Putamen (tissue), 1 donor: ENCODE data around the gene TBC1D9.
"Not testable (repeated sequence)": the region's sequence is repeated elsewhere in the genome, so short reads cannot be mapped to it uniquely, and the experiment has no call there.

Experiments used
- DNase-seq: peaks from one replicate; pipeline ENCODE4 v3.0.0-alpha.2; 2016; ENCODE audit warnings: low spot score

TBC1D9 gene

DNA sequence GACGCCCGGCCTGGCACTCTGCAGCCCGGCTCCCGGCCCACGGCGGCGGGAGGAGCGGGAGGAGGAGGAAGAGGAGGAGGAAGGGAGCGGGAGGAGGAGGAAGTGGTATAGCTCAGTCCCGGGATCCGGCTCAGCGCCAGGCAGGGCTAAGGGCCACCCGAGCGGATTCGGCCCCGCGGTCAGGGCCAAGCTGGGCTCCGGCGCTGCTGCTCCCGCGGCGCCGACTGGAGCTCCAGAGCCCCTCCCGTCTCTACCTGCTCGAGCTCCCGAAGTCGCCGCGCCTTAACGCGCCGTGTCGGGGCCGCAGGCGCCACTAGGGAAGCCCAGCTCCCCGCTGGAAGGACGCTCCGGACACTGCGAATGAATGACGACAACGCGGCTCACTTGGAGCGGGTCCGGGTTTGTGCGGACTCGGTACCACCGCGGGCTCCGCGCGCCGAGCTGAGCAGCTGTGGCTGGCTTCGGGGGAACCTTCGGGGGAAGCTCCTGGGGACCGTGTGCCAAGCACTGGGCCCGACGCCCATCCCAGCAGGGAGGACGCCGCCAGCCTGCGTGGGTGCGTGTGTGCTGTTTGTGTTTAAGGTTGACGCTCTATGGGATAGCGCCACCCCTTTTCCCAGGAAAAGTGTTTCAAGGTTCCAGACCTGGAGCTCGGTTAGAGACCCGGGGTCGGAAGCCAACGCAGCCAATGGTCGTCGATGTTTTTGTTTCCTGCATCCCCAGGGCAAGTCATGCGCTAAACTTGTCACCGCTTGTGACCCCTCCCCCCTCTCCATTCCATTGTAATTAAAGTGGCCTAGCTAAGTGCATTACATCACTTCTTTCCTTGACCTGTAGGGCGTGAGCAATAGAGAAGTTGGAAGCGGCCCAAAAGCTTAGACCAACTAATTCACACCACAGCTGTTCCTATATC lies at the start of gene TBC1D9:
TSS of gene TBC1D9 (minus strand) at position 67 of the 913 bp plus-strand sequence. CDS start 340 bp downstream, outside the sequence.
- DNase-seq = peak; percentile 39

DNA sequence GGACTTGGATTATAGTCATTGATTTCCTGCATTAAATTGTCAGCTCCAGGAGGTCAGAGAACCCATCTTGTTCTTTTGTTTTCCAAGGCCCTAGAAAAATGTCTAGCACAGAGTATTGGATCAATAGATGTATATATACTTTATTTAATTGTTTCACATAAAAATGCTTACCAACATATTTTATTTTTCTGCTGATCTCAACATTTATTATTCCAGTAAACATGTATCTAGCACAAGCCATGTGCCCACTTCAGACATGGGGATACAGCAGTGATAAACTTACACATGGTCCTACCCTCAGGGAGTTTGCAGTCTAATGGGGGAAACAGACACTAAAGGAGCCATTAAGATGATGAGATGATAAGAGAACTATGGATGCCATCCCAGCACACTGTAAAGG lies 49.1 kb upstream of the TBC1D9 start:
- DNase-seq = no peak

- DNase-seq = no peak
Observed at GRCh38 chr4:140802591-140802990, 46.4 kb upstream of the TBC1D9 start.

GRCh38 chr4:140800666-140801065 lies 44.5 kb upstream of the TBC1D9 start:
- DNase-seq = no peak

- DNase-seq = no peak
Observed at GRCh38 chr4:140799686-140800225, 43.6 kb upstream of the TBC1D9 start.

GRCh38 chr4:140793291-140793690 lies 37.1 kb upstream of the TBC1D9 start:
- no peak for DNase-seq

GRCh38 chr4:140790765-140791164 lies 34.6 kb upstream of the TBC1D9 start:
- DNase-seq = peak; percentile 54

DNA sequence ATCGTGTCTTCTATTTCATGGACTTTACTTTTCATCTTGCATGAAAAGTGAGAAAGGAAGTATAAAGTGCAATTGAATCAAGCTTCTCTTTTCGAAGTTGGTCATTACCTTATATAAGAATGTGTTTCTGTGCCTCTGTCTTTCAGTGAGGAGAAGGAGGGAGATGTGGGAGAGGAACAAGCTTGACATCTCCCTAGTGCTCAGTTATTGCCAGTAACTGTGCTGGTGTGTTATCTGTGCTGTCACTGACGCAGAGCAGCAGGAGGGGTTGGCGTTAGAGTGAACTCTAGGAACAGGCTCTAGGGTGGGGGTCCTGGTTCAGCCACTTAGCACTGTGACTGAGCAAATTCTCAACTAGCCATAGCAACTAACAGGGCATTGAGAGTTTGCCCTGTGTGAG lies 34.0 kb upstream of the TBC1D9 start:
- no peak for DNase-seq

DNA sequence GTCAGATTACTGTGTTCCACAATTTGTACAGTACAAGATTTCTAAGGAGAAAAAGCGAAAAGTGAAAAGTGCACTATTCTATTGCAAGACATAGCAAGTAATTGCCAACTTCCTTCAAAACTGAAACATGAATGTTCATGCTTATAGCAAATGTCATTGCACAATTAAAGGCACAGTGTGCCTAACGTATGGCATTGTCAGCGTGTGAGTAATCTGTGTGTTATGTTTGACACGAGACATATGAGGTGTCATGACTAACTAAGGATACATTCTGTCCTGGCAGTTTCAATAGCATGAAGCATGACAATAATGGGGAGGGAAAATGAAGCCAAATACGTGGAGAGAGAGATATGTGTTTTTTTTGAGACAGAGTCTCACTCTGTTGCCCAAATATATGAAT lies 33.6 kb upstream of the TBC1D9 start:
- DNase-seq = no peak

DNA sequence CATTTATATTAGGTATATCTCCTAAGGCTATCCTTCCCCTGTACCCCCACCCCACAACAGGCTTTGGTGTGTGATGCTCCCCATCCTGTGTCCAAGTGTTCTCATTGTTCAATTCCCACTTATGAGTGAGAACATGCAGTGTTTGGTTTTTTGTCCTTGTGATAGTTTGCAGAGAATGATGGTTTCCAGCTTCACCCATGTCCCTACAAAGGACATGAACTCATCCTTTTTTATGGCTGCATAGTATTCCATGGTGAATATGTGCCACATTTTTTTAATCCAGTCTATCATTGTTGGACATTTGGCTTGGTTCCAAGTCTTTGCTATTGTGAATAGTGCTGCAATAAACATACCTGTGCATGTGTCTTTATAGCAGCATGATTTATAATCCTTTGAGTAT lies 26.6 kb upstream of the TBC1D9 start:
- not testable (repeated sequence) for DNase-seq

- DNase-seq = no peak
Observed at GRCh38 chr4:140781596-140781995, 25.4 kb upstream of the TBC1D9 start.

DNA sequence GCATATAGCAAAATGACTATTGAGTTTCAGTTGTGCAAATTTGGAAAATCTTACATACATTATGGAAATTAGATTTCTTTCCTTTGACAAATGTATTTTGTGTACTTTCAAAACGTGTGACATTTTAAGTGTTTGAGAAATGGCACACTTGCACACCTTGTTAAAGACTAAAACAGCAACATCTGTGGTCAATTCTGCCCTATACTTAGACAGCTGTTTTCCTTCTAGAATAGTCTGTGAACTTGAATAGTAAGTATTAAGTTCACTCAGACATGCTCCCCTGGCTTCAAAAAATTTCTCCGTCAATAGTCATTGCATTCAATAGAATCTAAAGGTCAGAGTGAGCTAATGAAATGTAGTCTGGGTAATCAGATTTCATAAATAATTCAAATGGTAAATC lies 21.7 kb upstream of the TBC1D9 start:
- DNase-seq = no peak

DNA sequence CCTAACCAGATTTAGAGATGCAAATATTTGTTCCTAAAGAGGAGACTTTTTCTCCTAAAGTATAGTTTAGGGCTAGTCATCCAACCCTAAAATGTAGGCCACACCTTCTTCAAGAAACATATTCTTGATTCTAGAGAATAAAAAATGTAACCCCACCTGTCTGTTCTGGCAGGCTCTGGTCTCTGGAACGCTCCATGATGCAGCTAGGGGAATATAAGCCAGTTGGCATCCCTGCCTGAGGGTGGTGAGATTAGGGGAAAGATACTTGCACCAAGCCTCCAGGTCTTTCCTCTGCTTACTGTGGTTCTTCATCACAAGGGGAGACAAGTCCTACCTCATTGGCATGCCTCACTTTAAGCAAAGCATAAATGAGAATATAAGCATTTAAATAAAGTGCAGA lies 21.2 kb upstream of the TBC1D9 start:
- no peak for DNase-seq

GRCh38 chr4:140776556-140776955 lies 20.4 kb upstream of the TBC1D9 start:
- no peak for DNase-seq

DNA sequence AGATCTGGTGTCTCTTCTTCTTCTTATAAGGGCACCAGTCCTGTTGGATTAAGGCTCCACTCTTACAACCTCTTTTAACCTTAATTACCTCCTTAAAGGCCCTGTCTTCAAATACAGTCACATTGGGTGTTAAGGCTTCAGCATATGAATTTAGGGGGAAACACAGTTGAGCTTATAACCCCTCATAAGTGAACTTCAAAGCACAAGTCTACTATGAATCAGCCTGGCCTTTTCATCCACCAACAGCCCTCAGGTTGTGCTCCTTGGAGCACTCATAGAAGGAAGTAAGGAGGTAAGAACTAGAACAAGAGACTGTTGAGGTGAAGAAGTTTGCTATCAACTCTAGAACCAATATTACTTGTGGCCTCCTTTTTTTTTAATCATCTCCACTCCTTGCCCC lies 18.8 kb upstream of the TBC1D9 start:
- no peak for DNase-seq

DNA sequence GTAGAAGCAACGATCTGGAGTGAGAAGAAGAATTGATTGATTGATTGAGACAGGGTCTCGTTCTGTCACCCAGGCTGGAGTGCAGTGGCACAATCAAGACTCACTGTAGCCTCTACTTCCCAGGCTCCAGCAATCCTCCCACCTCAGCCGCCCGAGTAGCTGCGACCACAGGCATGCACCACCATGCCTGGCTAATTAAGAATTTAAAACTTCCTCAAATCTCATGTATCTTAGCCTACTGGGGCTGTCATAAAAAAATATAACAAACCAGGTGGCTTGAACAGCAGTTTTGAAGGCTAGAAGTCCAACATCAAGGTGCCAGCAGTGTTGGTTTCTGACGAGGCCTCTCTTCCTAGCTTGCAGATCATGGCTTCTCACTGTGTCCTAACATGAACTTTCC lies 18.3 kb upstream of the TBC1D9 start:
- no peak for DNase-seq

GRCh38 chr4:140769209-140769608 lies 13.0 kb upstream of the TBC1D9 start:
- no peak for DNase-seq

GRCh38 chr4:140764785-140765392 lies 8.7 kb upstream of the TBC1D9 start:
- no peak for DNase-seq

- DNase-seq = no peak
Observed at GRCh38 chr4:140762202-140762601, 6.0 kb upstream of the TBC1D9 start.

DNA sequence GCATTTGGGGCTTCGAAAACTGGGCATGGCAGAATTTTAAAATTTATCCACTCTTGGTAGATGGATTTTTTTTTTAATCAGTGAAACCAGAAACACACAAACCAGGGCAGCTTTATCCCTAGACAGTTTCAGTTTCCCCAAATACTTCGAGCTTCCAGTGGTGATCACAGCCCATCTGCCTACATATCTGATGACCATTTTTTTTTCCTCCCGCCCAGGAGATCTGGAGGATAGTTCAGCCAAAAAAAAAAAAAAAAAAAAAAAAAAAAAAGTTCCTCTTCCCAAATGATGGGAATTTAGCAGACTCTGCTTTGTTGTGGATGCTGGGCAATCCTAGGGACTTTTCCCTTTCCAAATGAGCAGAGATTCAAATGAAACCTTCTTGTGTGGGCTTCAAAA lies 1.0 kb upstream of the TBC1D9 start:
- no peak for DNase-seq

DNA sequence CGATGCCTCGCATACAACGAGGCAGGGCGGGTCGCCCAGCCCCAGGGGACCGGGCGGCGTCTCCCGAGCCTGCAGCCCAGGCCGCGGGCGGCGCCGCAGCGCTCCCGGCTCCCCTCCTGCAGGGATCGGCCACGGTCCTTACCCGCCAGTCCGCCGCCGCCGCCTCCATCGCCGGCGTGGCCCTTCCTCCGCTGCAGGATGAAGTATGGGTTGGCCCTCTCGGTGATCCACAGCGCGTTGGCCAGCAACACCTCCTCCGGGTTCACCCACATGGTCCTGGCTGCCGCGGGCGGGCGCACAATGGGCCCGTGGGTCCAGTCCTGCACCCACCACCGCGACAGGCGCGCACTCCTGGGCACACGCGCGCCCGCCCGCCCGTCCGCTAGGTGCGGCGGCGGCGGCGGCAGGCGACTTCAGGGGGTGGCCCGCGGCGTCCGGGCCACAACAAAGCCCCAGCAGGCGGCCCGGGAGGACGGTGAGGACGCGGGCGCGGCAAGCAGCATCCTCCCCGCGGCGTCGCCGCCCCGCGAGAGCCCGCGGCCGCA lies 339 bp downstream of the TBC1D9 start:
- no peak for DNase-seq

DNA sequence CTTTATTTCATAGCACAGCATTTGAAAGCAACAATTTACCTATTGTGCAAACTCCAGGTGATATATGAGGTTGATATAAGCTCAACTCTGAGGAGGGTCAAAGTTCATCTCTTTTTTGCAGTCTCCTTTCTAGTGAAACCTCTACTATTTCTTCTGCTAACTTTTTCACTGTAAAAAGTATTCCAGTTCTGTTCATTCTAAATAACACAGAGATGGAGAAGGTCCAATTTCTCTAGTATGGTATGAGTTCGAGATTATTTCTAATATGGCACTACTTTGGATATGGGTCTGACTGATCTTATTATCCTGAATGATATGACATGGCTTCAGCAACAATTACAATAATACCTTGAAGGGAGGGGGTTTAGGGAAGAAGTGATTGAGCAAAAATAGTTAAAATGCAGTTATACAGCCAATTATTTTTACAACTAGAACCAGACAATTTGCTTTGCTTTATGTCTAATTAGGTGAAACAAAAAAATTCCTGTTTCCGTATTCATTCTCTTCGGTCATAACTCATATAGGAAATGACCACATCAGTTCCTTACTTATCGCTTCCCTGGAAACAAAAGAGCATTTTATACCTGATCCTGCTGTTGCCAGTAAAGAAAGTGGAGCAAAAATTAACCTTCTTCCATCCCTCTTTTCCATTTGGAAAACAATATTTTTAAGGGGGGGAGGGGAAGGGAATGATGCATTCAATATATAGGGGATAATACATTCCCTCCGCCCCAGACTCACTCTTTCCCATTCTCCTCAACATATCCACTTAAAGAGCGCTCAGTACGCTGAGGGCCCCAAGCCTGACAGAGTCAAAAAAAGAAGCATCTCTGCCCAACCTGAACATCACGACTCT lies 1.0 kb downstream of the TBC1D9 start:
- DNase-seq = no peak
